H1 (cell line): ENCODE data around the gene UBXN11. TPM values are rescaled to one million over a fixed set of nuclear protein-coding genes. Genes with fewer than 3 reads are reported as not detected.

Source experiments
- CHD7 ChIP-seq: fragments of 300-600 bp; sonication (generic); IDR thresholded peaks from 2 replicates; pipeline ENCODE4 v1.7.1; 2012; ENCODE audit warnings: low read length, moderate library complexity, mild to moderate bottlenecking, inconsistent platforms; ENCODE audit not compliant: insufficient replicate concordance
- polyA plus RNA-seq, 7 experiments: library from polyadenylated mRNA; depleted of rRNA in 3 of 7; stranded (reverse) in 5 of 7; unstranded in 2 of 7; fragments of >200 nt in 5 of 7; fragments of 200-250 nt in 2 of 7; gene quantifications; 1 replicate in 5 of 7; 2 replicates in 1 of 7; 4 replicates in 1 of 7; pipeline versions ENCODE4 v1.2.1 to v1.2.3, GENCODE V29; 2011 to 2013; ENCODE audit warnings: missing spikeins in 2 of 7, mixed read lengths in 2 of 7
- total RNA-seq: library from RNA; stranded (reverse); fragmentation: NEBNext Ultra II Directional; extraction: Animal tissue kit (Norgen Biotek cat#: 25700); gene quantifications from 2 replicates; pipeline ENCODE4 v1.2.1, GENCODE V29; 2021

The UBXN11 gene
- total and polyA plus RNA-seq, 2 of the 8 experiments (the other 6 are each of a cell fraction or from before 2014, with no cell fraction given), result 6.3 to 10.4 TPM

GRCh38 chr1:26280333-26281042, 25.9 kb downstream of the UBXN11 start (continued):
- TF ChIP-seq CHD7, result no peak
